NCI-H1417 treated with DMSO at 0.1 percent for 48 hours (cell line): ENCODE measurements around the gene NPM3.
"Not testable (repeated sequence)": the region's sequence is repeated elsewhere in the genome, so short reads cannot be mapped to it uniquely, and the experiment has no call there.

Experiments
- DNase-seq: peaks from one replicate; lab custom pipeline; 2025; lab: John Stamatoyannopoulos, UW

NPM3 gene

DNA sequence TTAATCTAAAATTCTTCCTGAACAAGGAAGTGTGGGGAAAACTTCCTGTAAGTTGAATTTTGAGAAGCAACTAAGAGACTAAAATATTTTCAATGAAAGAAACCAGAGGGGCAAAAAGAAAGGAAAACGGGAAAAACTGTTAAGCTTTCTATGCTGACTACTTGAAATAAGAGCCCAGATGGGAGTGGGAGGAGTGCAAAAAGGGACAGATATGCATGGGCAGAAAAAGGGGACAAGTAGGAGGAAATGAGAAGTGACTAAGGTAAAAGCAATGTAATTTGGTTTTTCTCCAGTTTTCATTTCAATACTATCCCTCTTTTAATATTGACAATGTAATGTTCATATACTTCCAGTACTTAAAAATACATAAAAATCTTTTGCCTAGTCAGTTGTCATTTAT lies 23.9 kb upstream of the NPM3 start:
- DNase-seq = no peak

GRCh38 chr10:101803511-101803910 lies 20.3 kb upstream of the NPM3 start:
- no peak for DNase-seq

DNA sequence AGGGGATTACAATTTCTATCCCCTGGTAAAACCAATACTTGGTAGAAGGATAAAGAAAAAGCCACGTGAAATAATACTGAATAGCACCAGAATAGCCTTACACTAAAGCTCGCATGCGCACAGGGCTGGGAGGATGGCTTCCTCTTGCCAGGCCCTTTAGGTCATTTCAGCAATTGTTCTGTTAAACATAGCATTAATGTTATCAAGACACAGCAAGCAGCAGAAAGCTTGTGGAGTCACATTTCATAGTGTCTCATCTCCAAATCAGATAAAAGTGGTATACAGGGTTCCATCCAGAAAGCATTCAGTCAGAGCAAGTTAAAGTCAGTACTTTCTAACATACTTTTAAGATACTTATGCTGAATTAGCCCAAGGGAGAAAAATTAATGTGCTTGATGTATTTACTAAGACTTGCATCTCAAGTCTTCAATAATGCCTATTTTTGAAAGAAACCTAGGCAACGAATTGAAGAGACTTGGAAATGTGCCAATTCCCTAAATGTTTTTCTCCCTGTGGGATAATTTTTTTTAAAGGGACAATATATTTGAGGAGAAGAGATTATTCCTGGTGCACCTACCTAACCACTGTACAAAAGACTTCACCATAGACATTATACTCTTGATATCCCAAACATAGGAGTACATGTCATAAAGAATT lies 14.3 kb upstream of the NPM3 start:
- DNase-seq = no peak

GRCh38 chr10:101793526-101793925 lies 10.3 kb upstream of the NPM3 start:
- no peak for DNase-seq

- DNase-seq = no peak
Measured at GRCh38 chr10:101789686-101790085, 6.4 kb upstream of the NPM3 start.

- not testable (repeated sequence) for DNase-seq
Measured at GRCh38 chr10:101789231-101789630, 6.0 kb upstream of the NPM3 start.

DNA sequence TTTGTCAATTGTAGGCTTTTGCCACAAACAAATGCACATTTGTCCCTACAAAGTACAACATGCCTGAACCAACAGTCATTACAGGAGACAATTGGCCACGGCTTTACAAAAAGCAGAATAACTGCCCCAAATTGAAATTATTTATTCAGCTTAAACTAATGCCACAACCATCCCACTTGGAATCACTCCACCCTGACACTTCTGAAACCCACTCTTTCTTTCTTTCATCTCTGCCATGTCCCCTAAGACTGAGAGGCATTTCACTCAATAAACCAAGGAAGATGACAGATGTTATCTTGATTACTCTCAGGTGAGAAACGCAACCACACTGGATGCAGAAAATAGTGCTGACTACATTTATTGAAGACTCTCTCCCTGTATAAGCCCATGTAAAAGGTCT lies 2.6 kb upstream of the NPM3 start:
- DNase-seq = no peak

DNA sequence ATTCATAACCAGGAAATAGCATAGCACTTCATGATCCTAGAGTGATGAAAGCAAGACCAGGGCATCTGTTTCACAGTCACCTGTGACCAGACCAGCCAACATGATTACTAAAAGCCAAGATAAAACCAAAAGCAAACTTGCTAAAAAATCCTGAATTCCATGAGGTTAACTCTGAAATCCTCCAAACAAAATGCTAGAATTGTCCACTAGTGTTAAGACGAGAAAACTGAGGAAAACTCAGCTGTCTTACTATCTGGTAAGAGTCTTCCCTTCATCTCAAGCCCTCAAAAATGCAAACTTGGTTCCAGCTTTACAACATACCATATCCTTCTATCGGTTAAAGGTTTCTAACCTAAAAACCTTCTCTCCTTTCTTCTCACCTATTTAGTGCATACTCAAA lies 1.3 kb upstream of the NPM3 start:
- DNase-seq = no peak

- DNase-seq = no peak
Measured at GRCh38 chr10:101783736-101784118, 481 bp upstream of the NPM3 start.

DNA sequence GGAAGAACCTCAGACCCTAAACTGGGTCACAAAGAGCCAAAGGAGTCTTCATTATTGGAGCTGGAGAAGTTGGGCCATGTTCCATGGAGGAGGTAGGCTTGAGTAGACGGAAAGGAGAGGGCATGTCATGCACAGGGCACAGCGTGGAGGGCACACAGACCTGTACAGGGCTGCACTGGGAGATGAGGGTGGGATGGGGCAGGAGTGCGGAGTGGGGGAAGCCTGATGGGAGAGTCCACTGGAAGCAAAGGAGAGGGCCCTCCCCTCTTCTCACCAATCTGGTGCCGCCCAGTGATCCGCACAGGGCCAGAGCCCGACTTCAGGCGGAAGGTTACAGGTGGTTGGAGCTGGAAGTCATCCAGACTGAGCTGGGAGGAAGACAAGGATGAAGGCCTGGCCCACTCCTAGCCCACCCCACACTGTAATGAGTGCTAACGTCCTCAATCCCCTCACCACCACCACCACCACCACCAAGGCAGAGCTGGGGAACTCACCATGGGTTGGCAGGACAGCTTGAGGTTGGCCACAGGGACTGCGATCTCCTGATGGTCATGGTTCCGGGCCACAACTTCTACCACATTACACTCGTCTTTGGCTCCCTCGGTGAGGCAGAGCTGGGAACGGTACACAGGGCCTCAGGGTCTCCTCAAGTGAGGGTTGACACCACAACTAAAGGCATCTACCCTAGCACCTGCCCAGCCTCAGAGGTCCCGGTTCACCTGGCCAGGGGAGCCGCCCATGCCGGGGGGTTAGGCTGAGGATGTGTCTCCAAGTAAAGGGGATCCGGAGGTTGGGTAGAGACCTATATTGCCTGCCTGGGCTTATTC lies 1.0 kb downstream of the NPM3 start:
- DNase-seq = no peak

DNA sequence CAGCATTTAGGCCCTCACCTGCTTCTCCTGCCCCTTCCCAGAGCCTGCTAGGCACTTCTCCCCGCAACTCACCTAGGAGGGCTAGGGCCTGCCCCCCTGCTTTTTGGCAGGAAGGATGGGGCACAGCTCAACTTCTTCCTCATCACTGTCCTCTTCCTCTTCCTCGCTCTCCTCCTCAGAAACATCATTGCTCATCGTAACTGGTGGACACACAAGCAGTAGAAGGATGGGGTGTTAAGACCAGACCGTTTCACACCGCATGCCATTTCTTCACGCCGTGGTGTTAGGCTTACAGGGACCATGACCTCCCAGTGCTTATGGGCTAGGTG lies 1.6 kb downstream of the NPM3 start:
- DNase-seq = no peak

GRCh38 chr10:101780818-101781654 lies 2.2 kb downstream of the NPM3 start:
- DNase-seq = no peak

GRCh38 chr10:101780187-101780817 lies 2.9 kb downstream of the NPM3 start:
- DNase-seq = no peak

GRCh38 chr10:101779544-101780186 lies 3.6 kb downstream of the NPM3 start:
- no peak for DNase-seq

- DNase-seq = no peak
Measured at GRCh38 chr10:101778781-101779543, 4.3 kb downstream of the NPM3 start.

- DNase-seq = no peak
Measured at GRCh38 chr10:101778151-101778780, 5.0 kb downstream of the NPM3 start.

- no peak for DNase-seq
Measured at GRCh38 chr10:101777619-101778145, 5.6 kb downstream of the NPM3 start.

GRCh38 chr10:101776161-101776817 lies 7.0 kb downstream of the NPM3 start:
- DNase-seq = no peak

- DNase-seq = no peak
Measured at GRCh38 chr10:101775273-101776160, 7.7 kb downstream of the NPM3 start, which contains the start of gene FGF8. TSS of gene FGF8 (minus strand) at chr10:101776114. CDS start at chr10:101775900, 214 bp downstream.
